H1 (cell line): ENCODE measurements around the gene DUSP7. TPM values are rescaled to one million over a fixed set of nuclear protein-coding genes. Genes with fewer than 3 reads are reported as not detected.

Experiments
- CTCF ChIA-PET: fragments of 300-600 bp; sonication (Branson Sonifier 250); formaldehyde crosslinking; loops from one replicate; lab custom pipeline; 2021; ENCODE audit not compliant: partially characterized antibody; lab: Charles Lee
- POLR2A ChIA-PET: fragments of 300-600 bp; sonication (Branson Sonifier 250); formaldehyde crosslinking; loops from one replicate; lab custom pipeline; 2021; ENCODE audit warnings: inconsistent platforms; ENCODE audit not compliant: partially characterized antibody; lab: Charles Lee
- DNase-seq, 2 experiments: peaks; one replicate each; pipeline versions ENCODE4 v3.0.0 to v3.0.0-alpha.2; 2010 to 2022; ENCODE audit warnings: low spot score in 2 of 2, low read depth in 1 of 2, mixed read lengths in 1 of 2
- FAIRE-seq: peaks from 2 replicates; lab custom pipeline; 2011; peaks lifted over from hg19 to GRCh38; lab: Jason Lieb, UNC
- H2AFZ ChIP-seq: 2 replicates; pipeline ENCODE4 v1.8.1; 2012; ENCODE audit warnings: low read length, inconsistent platforms
- H2AK5ac ChIP-seq: 2 replicates; pipeline ENCODE4 v1.6.1; 2013; ENCODE audit warnings: low read depth, low read length
- H2BK120ac ChIP-seq: replicated peaks from 2 replicates; pipeline ENCODE3; 2013; ENCODE audit warnings: low read depth, low read length, inconsistent platforms
- H2BK12ac ChIP-seq: 2 replicates; pipeline ENCODE4 v1.6.1; 2013; ENCODE audit warnings: low read depth, low read length
- H2BK15ac ChIP-seq: 2 replicates; pipeline ENCODE4 v1.6.1; 2013; ENCODE audit warnings: low read length
- H2BK20ac ChIP-seq: 2 replicates; pipeline ENCODE4 v1.6.1; 2013; ENCODE audit warnings: low read length
- H2BK5ac ChIP-seq: 2 replicates; pipeline ENCODE4 v1.6.1; 2013; ENCODE audit warnings: low read depth, low read length
- H3K14ac ChIP-seq: 2 replicates; pipeline ENCODE4 v1.6.1; 2013; ENCODE audit warnings: inconsistent platforms; ENCODE audit not compliant: insufficient read length
- H3K18ac ChIP-seq: 2 replicates; pipeline ENCODE4 v1.6.1; 2013; ENCODE audit warnings: low read length; ENCODE audit errors: extremely low read depth
- H3K23ac ChIP-seq: 2 replicates; pipeline ENCODE4 v1.6.1; 2013; ENCODE audit warnings: inconsistent platforms; ENCODE audit not compliant: insufficient read length
- H3K23me2 ChIP-seq: 2 replicates; pipeline ENCODE4 v1.6.1; 2013; ENCODE audit warnings: low read depth, low read length
- H3K27ac ChIP-seq: 2 replicates; pipeline ENCODE4 v1.6.1; 2011; ENCODE audit warnings: low read depth, low read length, inconsistent platforms
- H3K27me3 ChIP-seq, 4 experiments: replicated peaks in 1 of 4; 1 replicate in 1 of 4; 2 replicates in 3 of 4; pipeline versions ENCODE4 v1.6.1 to v1.8.1; 2011 to 2013; ENCODE audit warnings: low read length in 3 of 4, mild to moderate bottlenecking in 3 of 4, inconsistent platforms in 2 of 4, mixed read lengths in 2 of 4, moderate library complexity in 1 of 4; ENCODE audit not compliant: control insufficient read depth in 3 of 4, insufficient read depth in 3 of 4; ENCODE audit errors: extremely low read depth in 1 of 4
- H3K36me3 ChIP-seq, 4 experiments: 2 replicates each; pipeline versions ENCODE4 v1.6.1 to v1.8.1; 2011 to 2013; ENCODE audit warnings: mild to moderate bottlenecking in 4 of 4, low read length in 3 of 4, moderate library complexity in 2 of 4, control low read depth in 1 of 4, inconsistent platforms in 1 of 4; ENCODE audit not compliant: insufficient read depth in 4 of 4, control insufficient read depth in 2 of 4
- H3K4ac ChIP-seq: replicated peaks from 2 replicates; pipeline ENCODE3; 2013; ENCODE audit warnings: low read length, low read depth, mixed read lengths, inconsistent platforms; ENCODE audit not compliant: insufficient read length
- H3K4me1 ChIP-seq, 4 experiments: replicated peaks in 1 of 4; 1 replicate in 1 of 4; 2 replicates in 3 of 4; pipeline versions ENCODE4 v1.6.1 to v1.8.1; 2011 to 2013; ENCODE audit warnings: low read length in 3 of 4, inconsistent platforms in 2 of 4, mixed read lengths in 1 of 4; ENCODE audit not compliant: insufficient read depth in 4 of 4, control insufficient read depth in 3 of 4
- H3K4me2 ChIP-seq, 2 experiments: 2 replicates each; pipeline versions ENCODE4 v1.6.1 to v1.8.1; 2011 to 2013; ENCODE audit warnings: low read depth in 2 of 2, low read length in 2 of 2, control low read depth in 1 of 2, inconsistent platforms in 1 of 2, mild to moderate bottlenecking in 1 of 2; ENCODE audit not compliant: insufficient read depth in 1 of 2
- H3K4me3 ChIP-seq, 4 experiments: fragments of 200-600, 300-600 bp in 1 of 4; sonication (generic), shearing (Covaris generic), sonication (Bioruptor Twin) in 1 of 4; 2 replicates each; pipeline versions ENCODE4 v1.5.1 to v1.8.1; 2011 to 2016; ENCODE audit warnings: low read length in 4 of 4, low read depth in 3 of 4, control low read depth in 2 of 4, inconsistent platforms in 2 of 4, mild to moderate bottlenecking in 2 of 4, mixed read lengths in 1 of 4, moderate library complexity in 1 of 4; ENCODE audit not compliant: insufficient read depth in 2 of 4; ENCODE audit errors: extremely low read depth in 1 of 4
- H3K56ac ChIP-seq: replicated peaks from 2 replicates; pipeline ENCODE3; 2013; ENCODE audit warnings: low read depth, mild to moderate bottlenecking, mixed read lengths, low read length, inconsistent platforms; ENCODE audit not compliant: insufficient read length
- H3K79me1 ChIP-seq: 2 replicates; pipeline ENCODE4 v1.6.1; 2013; ENCODE audit warnings: low read depth, low read length, control low read depth
- H3K79me2 ChIP-seq, 2 experiments: 2 replicates each; pipeline versions ENCODE4 v1.6.1 to v1.8.1; 2012 to 2013; ENCODE audit warnings: low read length in 2 of 2, mild to moderate bottlenecking in 2 of 2, inconsistent platforms in 1 of 2; ENCODE audit not compliant: insufficient read depth in 2 of 2, control insufficient read depth in 1 of 2
- H3K9ac ChIP-seq, 4 experiments: replicated peaks in 1 of 4; 1 replicate in 1 of 4; 2 replicates in 3 of 4; pipeline versions ENCODE4 v1.6.1 to v1.8.1; 2011 to 2013; ENCODE audit warnings: low read depth in 3 of 4, low read length in 3 of 4, control low read depth in 2 of 4, mild to moderate bottlenecking in 2 of 4, moderate library complexity in 2 of 4, inconsistent platforms in 1 of 4; ENCODE audit errors: extremely low read depth in 1 of 4
- H3K9me3 ChIP-seq, 2 experiments: 2 replicates each; pipeline versions ENCODE4 v1.6.1 to v1.8.1; 2012 to 2013; ENCODE audit warnings: mild to moderate bottlenecking in 2 of 2, moderate library complexity in 2 of 2, control low read depth in 1 of 2, inconsistent platforms in 1 of 2, low read depth in 1 of 2, low read length in 1 of 2, mixed read lengths in 1 of 2; ENCODE audit not compliant: insufficient read depth in 2 of 2
- H4K20me1 ChIP-seq, 2 experiments: replicated peaks in 1 of 2; 2 replicates each; pipeline versions ENCODE3 to v1.8.1; 2011 to 2013; ENCODE audit warnings: inconsistent platforms in 2 of 2, low read length in 2 of 2, mild to moderate bottlenecking in 1 of 2; ENCODE audit not compliant: insufficient read depth in 2 of 2, control insufficient read depth in 1 of 2
- H4K5ac ChIP-seq: 2 replicates; pipeline ENCODE4 v1.6.1; 2013; ENCODE audit warnings: low read length, low read depth, mixed read lengths, inconsistent platforms; ENCODE audit not compliant: insufficient read length
- H4K8ac ChIP-seq: 2 replicates; pipeline ENCODE4 v1.8.0; 2013; ENCODE audit warnings: mild to moderate bottlenecking, moderate library complexity, low read length, inconsistent platforms; ENCODE audit not compliant: insufficient read depth; ENCODE audit errors: extremely low read depth
- H4K91ac ChIP-seq: replicated peaks from 2 replicates; pipeline ENCODE3; 2013; ENCODE audit warnings: low read length, mixed read lengths, inconsistent platforms; ENCODE audit not compliant: insufficient read length
- FOSL1 ChIP-seq: IDR thresholded peaks from 2 replicates; pipeline ENCODE4 v1.6.1; 2011; ENCODE audit warnings: mild to moderate bottlenecking, low read depth, low read length, moderate library complexity; ENCODE audit not compliant: insufficient read depth
- GTF2F1 ChIP-seq: IDR thresholded peaks from 2 replicates; pipeline ENCODE4 v1.6.1; 2012; ENCODE audit warnings: low read depth, low read length, improper control_type of control experiment, borderline replicate concordance
- TAF1 ChIP-seq: IDR thresholded peaks from 2 replicates; pipeline ENCODE4 v1.6.1; 2011; ENCODE audit warnings: mild to moderate bottlenecking, low read depth, low read length
- USF2 ChIP-seq: IDR thresholded peaks from 2 replicates; pipeline ENCODE4 v1.6.1; 2011; ENCODE audit warnings: low read length, improper control_type of control experiment
- WGBS, 2 experiments: shearing (Covaris generic) in 1 of 2; methylation state at CpG; one replicate each; pipeline versions ENCODE4 v1.1.6 to v1.1.7; 2013 to 2015; ENCODE audit warnings: low lambda C conversion rate in 2 of 2, mixed read lengths in 2 of 2, inconsistent platforms in 1 of 2, low coverage in 1 of 2, missing lambda C conversion rate in 1 of 2; ENCODE audit not compliant: insufficient replicate concordance in 2 of 2, insufficient coverage in 1 of 2, insufficient read length in 1 of 2; ENCODE audit errors: extremely low coverage in 1 of 2, missing lambda C conversion rate in 1 of 2; 5-methylcytosine and 5-hydroxymethylcytosine counted together
- polyA plus RNA-seq, 7 experiments: library from polyadenylated mRNA; depleted of rRNA in 3 of 7; stranded (reverse) in 5 of 7; unstranded in 2 of 7; fragments of >200 nt in 5 of 7; fragments of 200-250 nt in 2 of 7; gene quantifications; 1 replicate in 5 of 7; 2 replicates in 1 of 7; 4 replicates in 1 of 7; pipeline versions ENCODE4 v1.2.1 to v1.2.3, GENCODE V29; 2011 to 2013; ENCODE audit warnings: missing spikeins in 2 of 7, mixed read lengths in 2 of 7
- total RNA-seq: library from RNA; stranded (reverse); fragmentation: NEBNext Ultra II Directional; extraction: Animal tissue kit (Norgen Biotek cat#: 25700); gene quantifications from 2 replicates; pipeline ENCODE4 v1.2.1, GENCODE V29; 2021

DUSP7 gene
- total and polyA plus RNA-seq, 2 of the 8 experiments (the other 6 are each of a cell fraction or from before 2014, with no cell fraction given) = 19.4 to 24.9 TPM

GRCh38 chr3:52030714-52031310, 25.6 kb downstream of the DUSP7 start:
- Histone ChIP-seq H3K23ac (no peak overlapping the region), H2AFZ (no peak overlapping the region), H4K91ac (no peak overlapping the region), H3K4me2 (no peak overlapping the region), H3K4me1 (peaks cover 0 to 2% (median 0%) of the 10 kb centered on the region in 4 experiments; a peak in 2 of 7 replicates), H3K4ac (no peak overlapping the region), H3K56ac (no peak overlapping the region), H3K18ac (no peak overlapping the region), H2BK5ac (no peak overlapping the region), H3K27me3 (no peaks in the 10 kb centered on the region), H3K36me3 (no peaks in the 10 kb centered on the region), H4K8ac (no peak overlapping the region), H2BK15ac (no peak overlapping the region), H2BK12ac (no peak overlapping the region), H3K79me1 (no peaks in the 10 kb centered on the region), H3K79me2 (no peaks in the 10 kb centered on the region), H4K5ac (no peak overlapping the region), H2AK5ac (no peak overlapping the region), H2BK20ac (no peak overlapping the region), H3K23me2 (no peaks in the 10 kb centered on the region), H3K9ac (no peak overlapping the region; a peak in 2 of 7 replicates), H3K9me3 (no peaks in the 10 kb centered on the region), H4K20me1 (no peaks in the 10 kb centered on the region), H3K27ac (no peak overlapping the region; the same call in 1 of the 2 replicates), H2BK120ac (no peak overlapping the region), H3K14ac (no peak overlapping the region), H3K4me3 (no peak overlapping the region)
- ChIA-PET POLR2A (interaction anchor here (0.6 to 2.0 kb wide), 3 partner anchors 15 to 148 kb away, joined by 3 to 6 read pairs (median 5); no protein-coding TSS in a partner anchor), CTCF (interaction anchor here (0.7 to 9.4 kb wide), 15 partner anchors 8 to 114 kb away, joined by 3 to 124 read pairs (median 9); partner anchors contain the start of genes ABHD14B and DUSP7)
- WGBS, 2 experiments = 90% methylated on average over 11 of the region's 11 CpGs; no CpG with 5 or more reads in 1 of the 2 experiments
- DNase-seq = no peak
- TF ChIP-seq GTF2F1 (no peak), FOSL1 (no peak), TAF1 (no peak), USF2 (no peak)
- FAIRE-seq = no peak
